Right renal pelvis (tissue), 4 donors: ENCODE data around the gene RNF182. TPM values are rescaled to one million over a fixed set of nuclear protein-coding genes. Genes with fewer than 3 reads are reported as not detected.
"Not testable (repeated sequence)": the region's sequence is repeated elsewhere in the genome, so short reads cannot be mapped to it uniquely, and the experiment has no call there.

ENCODE experiments used
- DNase-seq, 4 donors: peaks; one replicate each; pipeline ENCODE4 v3.0.0-alpha.2; 2013; ENCODE audit warnings: low read depth in 4 of 4, low spot score in 3 of 4, missing footprints in 1 of 4
- polyA plus RNA-seq, 4 donors: library from polyadenylated mRNA; unstranded; fragments of 120-200 nt; gene quantifications; one replicate each; pipeline ENCODE4 v1.2.1, GENCODE V29; 2013; ENCODE audit not compliant: insufficient read length in 4 of 4

RNF182 gene
- polyA plus RNA-seq, 4 donors, result 2.5 to 4.1 (median 3.4) TPM

DNA sequence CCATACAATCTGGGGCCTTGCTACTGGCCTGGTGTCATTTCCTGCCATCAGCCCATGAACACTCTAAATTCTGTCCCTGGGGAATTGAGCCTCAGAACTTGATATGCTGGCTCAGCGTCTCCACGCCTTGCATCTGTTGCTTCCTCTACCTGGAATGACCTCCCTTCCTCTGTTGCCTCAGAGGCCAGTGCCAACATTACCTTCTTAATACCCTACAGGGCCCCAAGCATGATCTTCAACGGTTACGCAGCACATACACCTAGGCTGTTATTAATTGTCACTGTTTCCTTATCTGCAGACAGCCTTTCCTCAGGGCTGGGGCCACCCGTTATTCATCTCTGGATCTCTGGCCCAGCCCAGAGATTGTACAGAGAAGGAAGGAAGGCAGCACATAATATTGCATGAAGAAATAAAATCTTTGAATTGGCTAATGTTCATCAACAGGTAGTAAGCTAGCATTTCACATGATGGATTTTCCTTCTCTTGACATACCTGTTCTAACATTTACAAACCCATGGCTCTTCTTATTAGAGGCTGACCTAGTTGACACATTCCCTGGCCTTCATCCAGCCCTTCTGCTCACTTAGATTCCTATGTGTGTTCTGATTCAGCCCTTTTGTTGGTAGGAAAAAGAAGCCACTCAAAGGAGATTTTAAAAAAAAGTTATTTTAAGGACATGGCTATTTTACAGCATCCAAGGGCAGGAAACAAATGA lies 8.4 kb upstream of the RNF182 start:
- DNase-seq, result no peak

DNA sequence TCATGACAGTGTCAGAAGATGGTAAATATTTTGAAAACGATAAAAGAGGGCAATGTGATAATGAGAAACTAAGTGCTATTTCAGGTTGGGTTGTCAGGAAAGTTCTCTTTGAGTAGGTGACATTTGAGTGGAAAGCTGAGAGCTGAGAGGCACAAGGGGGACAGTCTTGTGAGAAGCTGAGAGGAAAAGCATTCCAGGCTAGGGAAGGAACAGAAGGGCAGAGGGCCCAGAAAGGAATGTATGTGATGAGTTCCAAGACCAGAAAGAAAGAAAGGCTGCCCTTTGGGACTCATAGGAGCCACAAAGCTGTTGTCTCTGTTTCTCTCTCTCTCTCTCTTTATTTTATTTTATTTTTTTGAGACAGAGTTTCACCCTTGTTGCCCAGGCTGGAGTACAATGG lies 7.6 kb upstream of the RNF182 start:
- DNase-seq, result no peak

DNA sequence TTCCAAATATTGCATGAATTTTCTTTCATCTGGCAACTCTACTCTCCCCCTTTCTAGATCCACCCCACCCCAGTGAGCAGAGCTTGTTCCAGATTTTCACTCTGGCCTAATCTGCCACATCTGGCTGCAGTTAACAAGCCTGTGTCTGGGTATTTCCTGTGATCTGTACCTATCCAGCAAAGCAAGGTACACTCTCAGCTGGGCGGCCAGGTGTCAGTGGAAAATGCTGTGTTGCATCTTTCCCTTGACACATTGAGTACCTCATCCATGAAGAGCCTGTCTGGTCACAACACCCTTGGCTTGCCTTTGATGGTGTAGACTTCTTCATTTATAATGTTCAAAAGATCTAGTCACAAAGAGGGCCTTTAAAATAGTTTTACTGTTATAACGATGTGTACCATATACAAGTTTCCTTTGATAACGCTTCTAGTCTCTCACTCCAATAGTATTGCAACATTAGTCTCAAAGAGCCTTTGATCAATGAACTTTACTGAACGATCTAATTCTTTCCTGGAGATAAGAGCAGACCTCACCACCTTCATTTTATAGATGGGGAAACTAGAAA lies 6.0 kb upstream of the RNF182 start:
- no peak for DNase-seq

DNA sequence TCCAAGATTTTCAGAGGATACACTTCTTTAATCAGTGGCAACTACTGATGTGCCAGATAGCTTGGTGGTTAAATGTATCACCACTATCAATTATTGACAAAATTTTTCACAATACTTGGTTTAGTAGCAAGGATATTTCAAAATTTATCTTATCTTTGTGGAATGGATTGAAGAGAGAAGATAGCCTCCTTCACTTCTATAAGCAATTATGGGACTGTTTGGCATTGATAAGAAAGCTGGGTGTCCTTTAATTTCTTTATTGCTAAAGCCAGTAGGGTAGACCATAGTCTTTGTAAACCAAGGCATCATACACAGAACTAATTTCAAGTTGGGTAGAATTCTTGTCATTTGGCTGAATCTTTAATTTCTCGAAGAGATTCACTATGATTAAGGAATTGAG lies 4.9 kb upstream of the RNF182 start:
- no peak for DNase-seq

DNA sequence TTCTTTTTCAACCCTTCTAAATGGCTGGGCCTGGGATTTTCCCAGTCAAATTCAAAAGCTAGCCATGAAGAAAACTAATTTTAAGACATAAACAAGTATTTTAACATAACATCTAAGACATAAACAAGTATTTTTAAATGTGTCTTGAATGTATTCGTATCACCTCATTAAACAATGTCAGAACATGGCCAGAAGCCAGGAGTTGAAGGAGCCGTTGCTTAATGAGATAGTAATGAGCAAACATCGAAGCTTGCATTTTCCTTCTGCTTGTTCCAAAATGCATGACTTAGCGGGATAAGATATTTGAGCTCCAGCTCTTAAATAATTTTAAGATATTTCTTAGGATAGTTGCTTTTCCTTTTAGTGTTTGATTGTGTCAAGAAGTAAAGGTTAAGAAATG lies 4.2 kb upstream of the RNF182 start:
- DNase-seq, result no peak

DNA sequence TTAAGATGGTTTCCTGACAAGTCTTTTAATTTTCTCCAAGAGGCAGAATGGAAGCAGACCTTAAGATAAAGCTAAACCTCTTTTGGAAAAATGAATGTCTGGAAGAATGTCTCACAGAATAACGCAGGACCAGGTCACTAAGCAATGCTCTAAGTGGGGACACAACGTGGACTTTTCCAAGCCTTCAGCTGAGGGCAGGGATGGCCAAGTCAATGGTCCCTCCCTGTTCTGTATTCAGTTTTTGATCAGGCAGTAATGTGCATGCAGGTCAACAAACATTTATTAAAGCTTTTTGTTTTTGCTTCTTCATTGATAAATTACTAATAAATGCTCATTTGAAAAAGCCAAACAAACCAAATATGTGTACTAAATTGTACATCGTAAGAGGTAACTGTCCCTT lies 2.0 kb upstream of the RNF182 start:
- DNase-seq, result no peak

DNA sequence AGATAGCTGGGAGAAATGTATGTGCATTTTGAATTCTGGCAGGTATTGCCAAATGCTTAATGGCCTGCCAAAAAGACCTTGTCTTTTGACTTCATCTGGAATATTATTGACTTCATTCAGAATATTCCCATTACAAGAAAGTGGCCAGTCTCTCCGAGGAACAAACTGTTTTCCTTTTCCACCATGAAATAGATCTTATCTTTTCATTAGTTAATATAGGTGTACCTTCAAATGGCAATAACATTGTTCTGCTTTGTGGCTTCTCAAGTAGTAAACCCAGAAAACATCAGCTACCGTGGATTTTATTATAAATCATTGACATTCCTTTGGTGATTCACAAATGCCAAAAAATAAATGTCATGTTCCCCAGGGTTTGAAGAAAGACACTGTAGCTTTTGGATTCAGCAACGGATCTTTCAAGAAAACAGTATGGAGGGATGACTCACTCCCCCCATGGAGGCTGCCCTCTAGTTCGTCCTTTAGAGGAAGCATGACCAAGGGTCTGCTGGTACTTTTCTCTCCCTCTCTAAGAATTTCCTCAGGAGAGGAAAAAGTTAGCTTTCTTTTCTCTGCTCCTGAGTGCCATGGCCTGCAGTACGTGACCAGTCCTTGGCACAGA lies 1.1 kb upstream of the RNF182 start:
- DNase-seq, result no peak

DNA sequence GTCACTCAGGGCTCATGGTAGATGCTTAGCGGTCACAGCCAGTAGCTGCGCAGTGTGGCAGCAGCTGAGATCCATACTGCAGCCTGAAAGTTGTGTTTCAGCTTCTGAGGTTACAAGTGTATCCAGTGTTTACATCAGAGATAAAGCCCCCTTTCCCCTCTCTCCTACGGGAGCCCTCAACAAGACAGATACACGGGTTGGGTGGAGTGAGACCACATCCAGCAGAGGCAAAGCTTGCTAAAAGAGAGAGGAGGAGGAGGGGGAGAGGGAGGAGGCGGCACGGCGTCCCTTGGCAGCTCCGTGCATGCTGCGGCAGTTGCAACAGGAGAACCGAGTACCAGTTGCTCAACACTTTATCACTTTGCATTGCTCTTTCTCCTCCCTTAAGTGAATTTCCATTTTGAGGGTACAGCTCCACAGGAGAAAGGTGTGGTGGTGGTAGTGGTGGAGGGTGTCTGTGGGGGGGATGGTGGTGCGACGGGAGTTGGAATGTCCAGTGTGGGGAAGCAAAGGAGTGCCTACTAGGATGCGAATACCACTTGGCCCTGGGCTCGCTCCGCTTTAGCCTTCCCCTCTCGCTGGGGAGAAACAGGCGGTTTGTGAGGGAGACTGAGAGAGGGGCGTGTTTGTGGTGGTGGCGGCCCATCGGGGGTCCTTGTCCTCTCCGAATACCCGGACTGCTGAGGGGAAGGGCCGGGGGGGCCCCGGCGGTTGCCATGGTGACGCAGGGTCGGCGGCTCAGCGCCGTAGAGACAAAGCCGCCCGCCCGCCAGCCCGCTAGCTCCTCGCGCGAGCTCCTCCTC lies 405 bp upstream of the RNF182 start:
- peak in 1 of 4 donors; percentile 38 for DNase-seq

DNA sequence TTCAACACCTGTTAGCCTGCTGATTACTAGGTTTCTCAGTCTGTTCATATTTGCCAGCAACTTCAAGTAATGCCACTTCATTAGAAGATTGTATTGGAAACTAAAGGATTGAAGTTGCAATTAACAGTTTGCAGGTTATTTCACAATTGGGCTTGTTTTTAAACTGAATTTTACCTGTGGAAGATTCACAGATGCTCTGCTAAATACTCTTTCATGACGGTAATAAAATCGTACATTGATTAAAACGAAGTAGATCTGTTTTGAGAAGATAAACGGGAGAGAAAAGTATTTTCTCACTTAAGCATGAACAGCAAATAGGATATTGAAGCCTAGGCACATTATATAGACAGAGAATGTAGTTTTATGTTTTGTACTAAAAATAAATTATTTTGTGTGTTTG lies 1.6 kb downstream of the RNF182 start:
- no peak for DNase-seq

DNA sequence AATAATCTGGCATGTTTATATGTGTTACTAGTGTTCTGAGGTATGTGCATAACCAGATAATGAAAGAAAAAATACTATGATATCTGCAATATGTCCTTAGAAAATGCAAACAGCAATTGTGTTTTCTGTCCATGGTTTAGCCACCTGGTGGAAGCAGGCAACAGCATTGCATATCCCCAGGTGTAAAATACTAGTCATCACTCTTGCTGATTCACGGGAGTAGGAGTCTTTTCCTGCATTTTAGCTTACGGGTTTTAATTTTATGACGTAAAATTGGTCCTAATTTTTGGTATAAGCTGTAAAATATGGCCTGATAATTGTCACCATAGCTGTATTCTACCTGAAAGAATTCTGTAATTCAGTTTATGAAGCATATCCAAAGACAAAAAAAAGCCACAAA lies 2.5 kb downstream of the RNF182 start:
- no peak for DNase-seq

DNA sequence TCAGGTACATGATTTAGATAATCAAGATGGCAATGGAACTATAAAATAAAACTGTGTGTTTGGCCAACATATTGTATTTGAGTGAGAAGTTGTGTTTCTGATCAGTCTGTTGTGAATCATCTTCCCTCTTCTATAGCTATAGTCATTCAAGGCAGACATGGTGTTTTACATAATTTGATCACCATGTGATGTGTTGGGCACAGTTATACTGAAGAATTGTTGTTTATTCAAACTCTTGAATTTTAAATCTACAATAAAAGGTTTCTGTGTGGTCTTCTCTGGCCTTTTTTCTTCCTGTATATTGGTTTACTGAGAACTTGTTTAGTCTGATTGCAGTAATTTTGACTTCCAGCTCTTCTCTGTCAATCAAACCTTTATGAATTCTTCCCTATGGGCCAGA lies 4.4 kb downstream of the RNF182 start:
- no peak for DNase-seq

DNA sequence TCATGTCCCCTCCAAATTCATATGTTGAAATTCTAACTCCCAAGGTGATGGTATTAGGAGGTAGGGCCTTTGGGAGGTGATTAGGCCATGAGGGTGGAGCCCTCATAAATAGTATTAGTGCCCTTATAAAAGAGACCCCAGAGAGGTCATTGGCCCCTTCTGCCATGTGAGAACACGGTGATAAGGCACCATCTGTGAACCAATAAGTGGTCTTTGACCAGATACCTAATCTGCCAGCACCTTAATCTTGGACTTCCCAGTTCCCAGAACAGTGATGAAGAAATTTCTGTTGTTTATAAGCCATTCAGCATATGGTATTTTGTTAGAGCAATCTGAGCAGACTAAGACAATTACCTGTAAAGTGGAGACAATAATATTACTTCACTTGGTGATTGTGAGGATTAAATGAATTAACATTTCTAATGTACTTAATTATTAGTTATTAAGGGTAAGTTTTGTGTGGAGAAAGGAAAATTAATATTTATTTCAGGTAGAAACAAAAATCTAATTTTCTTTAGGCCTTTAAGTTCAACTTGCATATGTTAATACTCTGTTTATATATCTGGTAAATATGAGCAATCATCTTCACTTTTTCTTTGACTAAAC lies 7.1 kb downstream of the RNF182 start:
- no peak for DNase-seq

DNA sequence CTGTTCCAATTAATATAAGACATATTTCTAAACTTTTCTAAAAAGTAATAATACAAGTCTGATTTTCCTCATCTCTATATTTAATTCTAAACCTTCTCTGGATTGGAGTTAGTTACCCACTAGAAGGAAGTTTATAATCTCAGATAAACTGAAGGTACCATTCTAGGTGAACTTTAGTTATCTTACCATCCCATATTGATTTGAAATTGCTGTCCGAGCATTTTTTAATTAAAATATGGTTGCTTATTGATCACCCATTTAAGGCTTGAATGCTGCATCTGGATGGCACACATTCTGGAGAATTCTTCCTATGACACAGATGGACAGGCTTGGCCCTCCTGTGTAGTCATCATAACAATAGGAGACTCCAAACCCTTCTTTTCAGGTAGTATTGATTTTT lies 8.0 kb downstream of the RNF182 start:
- no peak for DNase-seq

DNA sequence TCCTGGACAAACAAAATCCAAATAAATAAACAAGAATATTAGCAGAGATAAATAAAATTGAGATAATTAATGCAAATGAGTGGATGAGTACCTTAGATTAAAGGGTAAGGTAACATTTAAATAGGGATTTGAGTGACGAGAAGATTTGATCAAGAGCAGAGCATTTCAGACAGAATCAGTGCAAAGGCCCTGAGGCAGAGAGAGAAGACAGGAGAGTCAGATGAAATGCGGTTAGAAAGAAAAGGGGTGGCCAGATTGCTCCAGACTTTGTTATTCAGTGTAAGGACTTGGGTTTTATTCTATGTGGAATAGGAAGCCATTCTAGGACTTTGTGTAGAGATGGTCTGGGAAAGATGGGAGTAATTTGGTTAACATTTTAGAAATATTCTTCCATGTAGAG lies 10.0 kb downstream of the RNF182 start:
- no peak for DNase-seq

DNA sequence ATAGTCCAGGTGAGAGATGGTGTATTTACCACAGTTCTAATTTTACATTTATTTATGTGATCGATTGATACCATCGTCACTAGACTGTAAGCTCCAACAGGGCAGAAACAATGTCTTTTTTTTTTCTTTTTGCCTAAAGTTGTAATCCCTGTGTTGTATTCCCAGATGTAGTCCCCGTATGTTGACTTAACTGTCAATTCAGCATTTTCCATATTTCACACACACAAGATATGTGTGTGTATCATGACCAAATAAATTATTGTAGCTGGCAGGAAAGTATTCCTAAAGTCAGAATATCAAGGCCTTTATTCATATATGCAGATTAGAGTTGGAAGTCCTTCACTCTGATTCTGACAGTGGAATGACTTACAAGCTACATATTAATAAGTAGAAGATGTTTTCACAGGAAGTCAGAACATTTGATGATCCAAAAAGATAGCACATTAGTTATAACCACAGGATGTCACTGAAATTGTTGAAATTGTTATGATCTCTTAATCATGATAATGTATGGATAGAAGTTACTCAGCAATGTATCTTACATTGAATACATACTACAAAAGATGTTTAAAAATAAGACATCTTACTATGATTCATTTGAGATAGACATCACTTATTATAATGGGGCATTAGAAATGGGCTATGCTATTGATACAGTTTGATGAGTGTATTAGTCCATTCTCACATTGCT lies 10.6 kb downstream of the RNF182 start:
- DNase-seq, result no peak

DNA sequence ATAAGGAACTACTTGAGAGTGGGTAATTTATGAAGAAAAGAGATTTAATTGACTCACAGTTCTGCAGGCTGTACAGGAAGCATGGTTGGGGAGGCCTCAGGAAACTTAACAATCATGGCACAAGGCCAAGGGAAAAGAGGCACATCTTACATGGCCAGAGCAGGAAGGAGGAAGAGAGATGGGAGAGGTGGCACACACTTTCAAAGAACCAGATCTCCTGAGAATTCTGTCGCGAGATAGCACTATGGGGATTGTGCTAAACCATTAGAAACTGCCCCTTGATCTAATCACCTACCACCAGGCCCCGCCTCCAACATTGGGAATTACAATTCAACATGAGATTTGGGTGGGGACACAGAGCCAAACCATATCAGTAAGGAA lies 11.1 kb downstream of the RNF182 start:
- DNase-seq, result not testable (repeated sequence)

DNA sequence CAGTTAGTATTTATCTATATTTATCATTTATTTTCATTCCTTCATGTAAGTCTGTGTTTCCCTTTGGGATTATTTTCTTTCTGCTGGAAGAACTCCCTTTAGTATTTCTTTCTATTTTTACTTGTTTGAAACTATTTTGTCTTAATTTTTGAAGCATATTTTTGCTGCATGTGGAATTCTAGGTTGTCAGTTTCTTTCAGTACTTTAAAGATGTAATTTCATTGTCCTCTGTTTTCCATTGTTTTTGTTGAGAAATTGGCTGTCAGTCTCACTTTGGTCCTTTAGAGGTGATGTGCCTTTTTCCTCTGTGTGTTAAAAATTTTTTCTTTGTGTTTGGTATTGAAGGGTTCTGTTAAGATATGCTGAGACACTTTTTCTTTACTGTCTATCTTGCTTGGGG lies 17.1 kb downstream of the RNF182 start:
- no peak for DNase-seq

DNA sequence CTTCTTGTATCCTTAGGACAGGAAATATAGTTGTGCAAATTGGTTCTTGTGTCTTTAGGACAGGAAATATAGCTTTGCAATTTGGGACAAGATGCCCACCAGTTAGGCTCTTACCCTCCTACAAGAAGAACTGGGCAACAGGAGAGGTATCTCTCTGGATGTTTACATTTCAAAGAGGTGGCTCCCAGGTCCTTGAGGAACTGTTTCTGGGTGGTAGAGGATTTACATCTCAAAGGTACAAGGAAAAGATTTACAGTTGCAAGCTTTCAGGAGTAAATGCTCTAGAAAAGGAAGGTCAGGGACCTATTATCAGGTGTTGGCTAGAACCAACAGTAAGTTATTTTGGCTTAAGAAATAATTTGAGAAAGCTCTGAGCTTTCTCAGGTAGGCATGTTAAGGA lies 19.2 kb downstream of the RNF182 start:
- no peak for DNase-seq

DNA sequence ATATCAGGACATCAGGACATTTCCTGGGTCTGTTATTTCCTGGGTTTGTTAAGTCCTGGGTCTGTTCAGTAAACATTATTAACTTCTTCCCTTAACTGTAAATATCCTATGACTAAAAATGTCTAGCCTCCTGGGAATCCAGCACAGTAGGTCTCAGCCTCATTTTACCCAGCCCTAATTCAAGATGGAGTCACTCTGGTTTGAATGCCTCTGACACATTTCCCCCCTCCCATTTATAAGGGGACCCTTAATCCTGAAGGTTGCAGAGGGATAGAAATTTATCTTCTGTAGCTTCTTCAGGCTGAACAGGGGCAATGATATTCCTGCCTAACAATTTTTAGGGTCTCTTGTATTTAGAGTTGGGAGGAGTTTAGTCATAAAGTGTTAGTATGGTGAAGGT lies 21.8 kb downstream of the RNF182 start:
- DNase-seq, result no peak

DNA sequence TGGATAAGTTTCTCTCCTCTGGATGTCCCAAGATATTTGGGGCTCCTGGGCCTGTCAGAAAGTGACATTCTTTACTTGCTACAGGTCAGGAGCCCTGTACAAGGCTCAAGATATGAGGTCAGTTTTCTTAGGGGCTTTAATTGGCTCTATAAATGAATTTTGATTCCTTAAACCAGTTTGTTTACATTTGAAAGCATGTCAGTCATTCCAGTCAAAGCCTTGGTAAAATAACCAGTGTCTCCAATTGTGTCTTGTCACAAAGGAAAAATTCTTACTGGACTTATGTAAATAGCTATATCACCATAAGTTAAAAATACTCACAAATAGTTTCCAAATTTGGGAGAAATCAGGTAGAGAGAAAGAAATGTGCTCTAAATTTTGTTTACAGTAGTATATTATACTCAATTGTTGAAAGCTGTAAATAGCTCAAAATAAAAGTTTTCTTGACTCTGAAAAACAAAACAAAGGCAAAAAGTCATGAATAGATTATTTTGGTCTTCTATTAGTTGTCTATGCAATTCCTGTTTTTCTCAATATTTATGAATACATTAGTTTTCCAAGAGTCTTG lies 22.9 kb downstream of the RNF182 start:
- DNase-seq, result no peak
